OCI-LY7 (cell line): ENCODE results near the gene NCLN. TPM values are rescaled to one million over a fixed set of nuclear protein-coding genes. Genes with fewer than 3 reads are reported as not detected.

ENCODE experiments used
- BruUV-seq: library from RNA; stranded (reverse); fragments of 400-500 nt; replicated peaks from 2 replicates; lab custom pipeline; 2021; lab: Mats Ljungman, UMichigan
- CTCF ChIA-PET: fragments of 300-600 bp; sonication (Branson Sonifier 250); formaldehyde crosslinking; loops from one replicate; lab custom pipeline; 2022; ENCODE audit warnings: antibody characterized with exemption; ENCODE audit not compliant: unreplicated experiment; lab: Charles Lee
- POLR2A ChIA-PET: fragments of 300-600 bp; sonication (Branson Sonifier 250); formaldehyde crosslinking; loops from one replicate; lab custom pipeline; 2022; ENCODE audit warnings: antibody characterized with exemption; lab: Charles Lee
- DNase-seq: peaks from one replicate; pipeline ENCODE4 v3.0.0-alpha.2; 2015; ENCODE audit warnings: low spot score
- H2AFZ ChIP-seq: fragments of 200-600 bp; sonication (generic), shearing (Covaris generic); 2 replicates; pipeline ENCODE4 v1.6.1; 2014; ENCODE audit warnings: mild to moderate bottlenecking, antibody characterized with exemption, low read length, moderate library complexity
- H3K27ac ChIP-seq: fragments of 200-600 bp; sonication (generic); 2 replicates; pipeline ENCODE4 v1.5.1; 2014; ENCODE audit warnings: mixed run types, low read depth, mild to moderate bottlenecking, moderate library complexity, low read length, inconsistent platforms; ENCODE audit not compliant: poor library complexity, severe bottlenecking
- H3K36me3 ChIP-seq: fragments of 200-600 bp; sonication (generic); 2 replicates; pipeline ENCODE4 v1.6.1; 2014; ENCODE audit warnings: mild to moderate bottlenecking, antibody characterized with exemption, low read length, moderate library complexity, mixed read lengths; ENCODE audit not compliant: insufficient read depth
- H3K4me1 ChIP-seq: fragments of 200-600 bp; sonication (generic); 2 replicates; pipeline ENCODE4 v1.5.1; 2014; ENCODE audit warnings: mild to moderate bottlenecking, low read length; ENCODE audit not compliant: insufficient read depth, poor library complexity, severe bottlenecking
- H3K4me2 ChIP-seq: fragments of 200-600 bp; sonication (generic); 2 replicates; pipeline ENCODE4 v1.6.1; 2014; ENCODE audit warnings: mild to moderate bottlenecking, low read length
- H3K4me3 ChIP-seq: fragments of 200-600 bp; sonication (generic); 2 replicates; pipeline ENCODE4 v1.5.1; 2014; ENCODE audit warnings: mild to moderate bottlenecking, low read depth, low read length; ENCODE audit not compliant: poor library complexity, severe bottlenecking
- H3K79me2 ChIP-seq: fragments of 200-600 bp; sonication (generic); 2 replicates; pipeline ENCODE4 v1.6.1; 2016; ENCODE audit warnings: low read depth, mild to moderate bottlenecking, low read length, moderate library complexity, mixed read lengths; ENCODE audit not compliant: insufficient read depth
- H3K9me2 ChIP-seq: fragments of 200-600 bp; sonication (generic); 2 replicates; pipeline ENCODE4 v1.6.1; 2016; ENCODE audit warnings: mild to moderate bottlenecking, low read length, mixed read lengths; ENCODE audit not compliant: insufficient read depth
- H3K9me3 ChIP-seq: fragments of 200-600 bp; sonication (generic); 2 replicates; pipeline ENCODE4 v1.6.1; 2014; ENCODE audit warnings: mild to moderate bottlenecking, mixed run types, low read length, mixed read lengths
- H4K20me1 ChIP-seq: fragments of 200-600 bp; sonication (generic); 2 replicates; pipeline ENCODE4 v1.6.1; 2014; ENCODE audit warnings: mild to moderate bottlenecking, antibody characterized with exemption, low read length, moderate library complexity, mixed read lengths; ENCODE audit not compliant: insufficient read depth
- CTCF ChIP-seq: fragments of 200-600 bp; sonication (generic); conservative IDR thresholded peaks from 2 replicates; pipeline ENCODE4 v1.5.1; 2014; ENCODE audit warnings: mild to moderate bottlenecking, antibody characterized with exemption, low read length, moderate library complexity, mixed read lengths
- EZH2phosphoT487 ChIP-seq: fragments of 200-600 bp; sonication (generic); IDR thresholded peaks from 2 replicates; pipeline ENCODE4 v1.6.1; 2018; ENCODE audit warnings: low read depth, borderline replicate concordance, mild to moderate bottlenecking, mixed run types, antibody characterized with exemption, low read length, moderate library complexity, mixed read lengths
- intact Hi-C: fragments of 100-400 bp; cut with micrococcal nuclease; formaldehyde crosslinking; loops from one replicate; pipeline ENCODE4 v1.10.0; 2022; ENCODE audit not compliant: unreplicated experiment
- total RNA-seq, 2 experiments: library from RNA; depleted of rRNA in 1 of 2; stranded (reverse); fragments of >200 nt in 1 of 2; shearing (Covaris generic) in 1 of 2; gene quantifications; 2 replicates each; pipeline ENCODE4 v1.2.3, GENCODE V29; 2014 to 2022

NCLN gene
- total RNA-seq, 2 experiments from 2014 or later = 49.2 to 61.9 TPM

- ChIA-PET POLR2A (interaction anchor here (1.2 kb wide), 1 partner anchor 19 kb away, joined by 7 read pairs; no protein-coding TSS in a partner anchor), CTCF (no interaction called here)
- H3K4me1 ChIP-seq = no peaks in the 10 kb centered on the region
- no peak overlapping the region for H3K27ac ChIP-seq
- H3K9me2 ChIP-seq = no peaks in the 10 kb centered on the region
- H3K4me2 ChIP-seq = no peak overlapping the region
- H3K9me3 ChIP-seq = no peaks in the 10 kb centered on the region
- peaks cover 63% of the 10 kb centered on the region for H3K36me3 ChIP-seq
- no peak overlapping the region for H3K4me3 ChIP-seq
- TSS peak; percentile 67 for BruUV-seq
- no peak for DNase-seq
- intact Hi-C loops = no loop called here
- peaks cover 17% of the 10 kb centered on the region for H3K79me2 ChIP-seq
- H2AFZ ChIP-seq = no peak overlapping the region
- TF ChIP-seq CTCF (no peak), EZH2phosphoT487 (no peak)
- no peaks in the 10 kb centered on the region for H4K20me1 ChIP-seq
Observed at GRCh38 chr19:3194106-3195087, 8.7 kb downstream of the NCLN start.

- Histone ChIP-seq H4K20me1 (no peaks in the 10 kb centered on the region), H2AFZ (no peak overlapping the region), H3K36me3 (peaks cover 64% of the 10 kb centered on the region), H3K4me2 (no peak overlapping the region), H3K4me3 (no peak overlapping the region), H3K9me2 (no peaks in the 10 kb centered on the region), H3K9me3 (no peaks in the 10 kb centered on the region), H3K4me1 (no peaks in the 10 kb centered on the region), H3K79me2 (peaks cover 5% of the 10 kb centered on the region; the same call in 1 of the 2 replicates), H3K27ac (no peak overlapping the region)
- TF ChIP-seq CTCF (no peak), EZH2phosphoT487 (no peak)
- DNase-seq = no peak
- ChIA-PET POLR2A (no interaction called here), CTCF (no interaction called here)
- no TSS peak for BruUV-seq
- intact Hi-C loops = no loop called here
Observed at GRCh38 chr19:3196064-3196932, 10.6 kb downstream of the NCLN start.
